Sigmoid colon (tissue), 7 donors: Measurements from ENCODE around the gene SEMA6B. TPM values are rescaled to one million over a fixed set of nuclear protein-coding genes. Genes with fewer than 3 reads are reported as not detected.

Experiments
- DNase-seq: peaks from one replicate; pipeline ENCODE4 v3.0.0-alpha.2; 2019
- H3K27ac ChIP-seq, 4 donors: fragments of 200-600 bp; sonication (generic); one replicate each; pipeline ENCODE4 v1.5.1; 2016 to 2019; ENCODE audit warnings: mild to moderate bottlenecking in 1 of 4
- H3K27me3 ChIP-seq, 3 donors: fragments of 200-600 bp; sonication (generic); one replicate each; pipeline ENCODE4 v1.5.1; 2019; ENCODE audit warnings: mild to moderate bottlenecking in 1 of 3
- H3K36me3 ChIP-seq, 4 donors: fragments of 200-600 bp; sonication (generic); one replicate each; pipeline ENCODE4 v1.5.1; 2016 to 2019
- H3K4me1 ChIP-seq, 4 donors: fragments of 200-600 bp; sonication (generic); one replicate each; pipeline ENCODE4 v1.5.1; 2017 to 2019
- H3K4me3 ChIP-seq, 4 donors: fragments of 200-600 bp; sonication (generic); one replicate each; pipeline ENCODE4 v1.5.1; 2017 to 2019; ENCODE audit warnings: mild to moderate bottlenecking in 2 of 4, moderate library complexity in 1 of 4
- H3K9me3 ChIP-seq, 4 donors: fragments of 200-600 bp in 3 of 4; sonication (generic) in 3 of 4; one replicate each; pipeline versions ENCODE4 v1.5.1 to v1.6.1; 2013 to 2019
- EP300 ChIP-seq, 4 donors: sonication (generic); formaldehyde crosslinking; IDR thresholded peaks; one replicate each; pipeline ENCODE4 v1.6.1; 2017; ENCODE audit warnings: antibody characterized with exemption in 4 of 4
- POLR2A ChIP-seq, 2 donors: fragments of 450-650 bp; IDR thresholded peaks; one replicate each; pipeline ENCODE4 v1.6.1; 2016; ENCODE audit warnings: antibody characterized with exemption in 2 of 2, mild to moderate bottlenecking in 2 of 2, moderate library complexity in 2 of 2
- POLR2AphosphoS5 ChIP-seq, 4 donors: sonication (generic); formaldehyde crosslinking; IDR thresholded peaks; one replicate each; pipeline ENCODE4 v1.6.1; 2017; ENCODE audit warnings: antibody characterized with exemption in 4 of 4
- WGBS, 2 donors: extraction: QIAGEN DNeasy Blood & Tissue Kit; methylation state at CpG; one replicate each; pipeline ENCODE4 v1.1.7; 2013; 5-methylcytosine and 5-hydroxymethylcytosine counted together
- intact Hi-C: fragments of 100-400 bp; cut with DNase I; formaldehyde crosslinking; loops from one replicate; pipeline ENCODE4 v1.15.1; 2023
- polyA plus RNA-seq, 3 donors: library from polyadenylated mRNA; stranded (reverse); fragments of 200-250 nt; gene quantifications; one replicate each; pipeline ENCODE4 v1.2.3, GENCODE V29; 2013
- total RNA-seq, 4 donors: library from RNA; depleted of rRNA; stranded (reverse); fragments of >200 nt; gene quantifications; one replicate each; pipeline ENCODE4 v1.1.0, GENCODE V29; 2016
- TF ChIP-seq, protein P1 (sequence below), 4 experiments: fragments of 450-650 bp in 3 of 4; fragments of 200-600 bp in 1 of 4; IDR thresholded peaks; one replicate each; pipeline ENCODE4 v1.5.1; 2016 to 2019; ENCODE audit warnings: antibody characterized with exemption in 4 of 4, mild to moderate bottlenecking in 3 of 4, moderate library complexity in 2 of 4
- donor health status: healthy with polysubstance abuse.
- donor health status: Bipolar disorder and iron deficiency.
- donor health status: healthy.

Gene SEMA6B
- total and polyA plus RNA-seq, 7 donors: 0.60 to 16.9 (median 1.8) TPM

- intact Hi-C loops: no loop called here
- no peak overlapping the region for H3K27ac ChIP-seq
Measured at GRCh38 chr19:4580961-4581665, 21.6 kb upstream of the SEMA6B start.

DNA sequence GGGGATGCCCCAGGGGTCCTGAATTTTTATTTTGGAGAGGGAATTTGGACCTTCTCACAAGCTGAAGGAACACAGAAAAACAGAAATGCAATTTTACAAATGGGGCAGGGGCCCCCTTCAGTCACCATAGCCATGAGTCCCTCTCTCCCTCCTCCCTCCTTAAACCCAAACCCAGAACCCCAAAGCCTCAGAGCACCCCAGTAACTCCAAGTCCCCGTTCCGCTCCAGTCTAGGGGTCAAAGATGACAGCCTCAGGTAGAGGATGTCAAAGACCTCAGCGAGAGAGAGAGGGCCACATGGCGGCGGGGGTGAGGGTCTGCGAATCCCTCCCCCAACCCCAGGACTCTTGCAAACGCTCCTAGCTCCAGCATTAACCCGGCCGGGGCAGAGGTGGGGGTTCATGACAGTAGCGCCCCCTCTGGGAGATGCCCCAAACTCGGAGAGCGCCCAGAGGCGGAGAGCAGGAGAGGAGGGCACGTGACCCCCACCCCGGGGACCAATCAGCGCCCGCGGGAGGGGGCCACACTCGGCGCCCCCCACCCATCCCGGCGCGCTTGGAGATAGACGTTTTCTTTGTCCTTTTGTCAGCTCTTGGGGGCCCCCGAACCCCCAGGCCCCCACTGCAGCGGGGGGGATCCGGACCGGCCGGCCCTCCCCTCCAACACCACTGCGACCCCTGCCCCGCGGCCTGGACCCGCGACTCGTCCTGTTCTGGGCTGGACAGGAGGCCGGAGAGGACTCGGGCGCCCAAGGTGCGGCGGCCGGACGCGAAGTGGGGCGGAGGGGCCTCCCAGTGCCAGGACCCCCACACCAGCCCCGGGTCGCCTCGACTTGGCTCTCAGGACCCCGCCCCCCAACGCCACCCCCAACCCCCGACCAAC lies 20.8 kb upstream of the SEMA6B start:
- TF ChIP-seq POLR2AphosphoS5 (IDR thresholded peaks at IDR 0.05): no peak
- no peak for TF ChIP-seq POLR2A (IDR thresholded peaks at IDR 0.05)
- no peak for TF ChIP-seq EP300 (IDR thresholded peaks at IDR 0.05)
- TF ChIP-seq, protein P1, sequence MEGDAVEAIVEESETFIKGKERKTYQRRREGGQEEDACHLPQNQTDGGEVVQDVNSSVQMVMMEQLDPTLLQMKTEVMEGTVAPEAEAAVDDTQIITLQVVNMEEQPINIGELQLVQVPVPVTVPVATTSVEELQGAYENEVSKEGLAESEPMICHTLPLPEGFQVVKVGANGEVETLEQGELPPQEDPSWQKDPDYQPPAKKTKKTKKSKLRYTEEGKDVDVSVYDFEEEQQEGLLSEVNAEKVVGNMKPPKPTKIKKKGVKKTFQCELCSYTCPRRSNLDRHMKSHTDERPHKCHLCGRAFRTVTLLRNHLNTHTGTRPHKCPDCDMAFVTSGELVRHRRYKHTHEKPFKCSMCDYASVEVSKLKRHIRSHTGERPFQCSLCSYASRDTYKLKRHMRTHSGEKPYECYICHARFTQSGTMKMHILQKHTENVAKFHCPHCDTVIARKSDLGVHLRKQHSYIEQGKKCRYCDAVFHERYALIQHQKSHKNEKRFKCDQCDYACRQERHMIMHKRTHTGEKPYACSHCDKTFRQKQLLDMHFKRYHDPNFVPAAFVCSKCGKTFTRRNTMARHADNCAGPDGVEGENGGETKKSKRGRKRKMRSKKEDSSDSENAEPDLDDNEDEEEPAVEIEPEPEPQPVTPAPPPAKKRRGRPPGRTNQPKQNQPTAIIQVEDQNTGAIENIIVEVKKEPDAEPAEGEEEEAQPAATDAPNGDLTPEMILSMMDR (IDR thresholded peaks at IDR 0.05): no peak
- Histone ChIP-seq H3K27ac (peak overlapping the region in 1 of 4 donors; percentile 55), H3K4me3 (peak overlapping the region in 3 of 4 donors; percentile 24 to 34 (median 34)), H3K27me3 (peaks cover 27 to 91% (median 85%) of the 10 kb centered on the region in 3 donors), H3K4me1 (peaks cover 0 to 26% (median 24%) of the 10 kb centered on the region in 4 donors), H3K36me3 (no peaks in the 10 kb centered on the region), H3K9me3 (no peaks in the 10 kb centered on the region)
- DNase-seq: no peak
- intact Hi-C loops: no loop called here
- WGBS, 2 donors: 5 to 7% methylated on average over 50 of the region's 50 CpGs

More at GRCh38 chr19:4580961-4581665, 21.6 kb upstream of the SEMA6B start:
- WGBS, 2 donors: 1 to 2% methylated on average over 62 of the region's 62 CpGs
- Histone ChIP-seq H3K4me1 (peaks cover 0 to 26% (median 24%) of the 10 kb centered on the region in 4 donors), H3K9me3 (no peaks in the 10 kb centered on the region), H3K36me3 (no peaks in the 10 kb centered on the region), H3K4me3 (peak overlapping the region in 3 of 4 donors; percentile 24 to 34 (median 34)), H3K27me3 (peaks cover 30 to 90% (median 85%) of the 10 kb centered on the region in 3 donors)
- DNase-seq: no peak
- TF ChIP-seq POLR2A (IDR thresholded peaks at IDR 0.05) (no peak), POLR2AphosphoS5 (IDR thresholded peaks at IDR 0.05) (no peak), EP300 (IDR thresholded peaks at IDR 0.05) (no peak)
- TF ChIP-seq, protein P1 (IDR thresholded peaks at IDR 0.05): no peak

DNA sequence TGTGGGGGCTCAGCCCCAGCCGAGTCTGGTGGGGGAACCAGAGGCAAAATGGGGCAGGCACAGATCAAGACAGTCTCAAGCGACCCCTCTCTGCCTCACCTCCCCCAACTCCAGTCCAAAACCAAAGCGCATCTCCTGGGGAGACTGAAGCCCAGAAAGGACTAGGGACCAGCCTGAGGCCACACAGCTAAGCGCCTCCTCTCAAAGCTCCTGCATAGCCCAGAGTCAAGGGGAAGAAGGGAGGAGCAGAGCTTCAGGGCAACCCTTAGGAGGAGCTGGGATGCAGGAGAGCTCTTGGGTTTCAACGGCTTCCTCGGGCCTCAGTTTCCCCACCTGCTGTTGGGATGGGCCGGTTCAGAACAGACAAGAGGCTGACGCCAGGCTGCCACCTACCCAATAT lies 19.9 kb upstream of the SEMA6B start:
- intact Hi-C loops: loop anchor here (5.0 kb wide), 1 partner anchor 58 kb away; the partner anchor contains the start of gene TNFAIP8L1

DNA sequence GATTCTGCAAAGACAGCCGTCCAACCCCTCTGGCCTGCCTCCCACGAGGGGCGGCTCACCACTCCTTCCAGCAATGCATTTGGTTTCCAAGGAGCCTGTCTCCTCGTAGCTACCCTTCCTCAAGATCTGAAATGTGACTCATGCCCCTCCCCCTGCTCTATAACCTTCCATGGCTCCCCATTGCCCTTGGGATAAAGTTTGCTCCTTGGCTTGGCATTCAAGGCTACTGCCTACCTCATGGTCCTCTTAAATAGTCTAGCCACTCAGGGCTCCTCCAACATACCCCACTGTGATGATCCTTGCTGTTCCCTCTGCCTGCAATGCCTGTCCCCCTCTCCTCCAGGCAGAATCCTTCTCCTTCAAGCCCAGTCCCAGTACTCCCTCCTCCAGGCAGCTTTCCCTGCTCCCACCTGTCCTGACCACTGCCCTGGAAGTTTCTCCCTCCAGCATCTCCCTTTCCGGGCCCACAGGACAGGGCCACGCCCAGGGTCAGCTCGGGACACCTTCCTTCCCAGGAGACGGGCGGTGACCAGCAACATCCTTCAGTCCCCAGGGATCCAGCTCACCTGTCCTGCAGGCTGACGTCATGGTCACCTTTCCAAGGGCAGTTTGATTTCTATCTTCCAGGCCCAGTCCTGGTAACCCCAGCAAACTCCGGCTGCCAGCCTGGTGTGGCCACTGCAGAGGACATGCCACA lies 19.2 kb upstream of the SEMA6B start:
- Histone ChIP-seq H3K27me3 (peaks cover 15 to 89% (median 82%) of the 10 kb centered on the region in 3 donors), H3K36me3 (no peaks in the 10 kb centered on the region), H3K4me3 (no peak overlapping the region), H3K27ac (no peak overlapping the region), H3K9me3 (no peaks in the 10 kb centered on the region), H3K4me1 (peaks cover 0 to 12% (median 11%) of the 10 kb centered on the region in 4 donors)
- WGBS, 2 donors: 31 to 67% methylated on average over 11 of the region's 11 CpGs
- no peak for TF ChIP-seq POLR2AphosphoS5 (IDR thresholded peaks at IDR 0.05)
- no peak for TF ChIP-seq POLR2A (IDR thresholded peaks at IDR 0.05)
- no peak for TF ChIP-seq EP300 (IDR thresholded peaks at IDR 0.05)
- TF ChIP-seq, protein P1 (IDR thresholded peaks at IDR 0.05): no peak
- intact Hi-C loops: loop anchor here (5.0 kb wide), 1 partner anchor 59 kb away; the partner anchor contains the start of gene TNFAIP8L1
- DNase-seq: no peak

More for the DNA sequence above, 19.9 kb upstream of the SEMA6B start:
- no peak for DNase-seq
- no peaks in the 10 kb centered on the region for H3K36me3 ChIP-seq
- TF ChIP-seq POLR2A (IDR thresholded peaks at IDR 0.05): no peak
- TF ChIP-seq EP300 (IDR thresholded peaks at IDR 0.05): no peak
- no peak for TF ChIP-seq POLR2AphosphoS5 (IDR thresholded peaks at IDR 0.05)
- TF ChIP-seq, protein P1 (IDR thresholded peaks at IDR 0.05): no peak
- no peaks in the 10 kb centered on the region for H3K9me3 ChIP-seq
- H3K27me3 ChIP-seq: peaks cover 21 to 91% (median 84%) of the 10 kb centered on the region in 3 donors
- no peak overlapping the region for H3K4me3 ChIP-seq
- H3K27ac ChIP-seq: no peak overlapping the region
- 69 to 71% methylated on average over 8 of the region's 8 CpGs for WGBS, 2 donors
- H3K4me1 ChIP-seq: peaks cover 0 to 19% (median 16%) of the 10 kb centered on the region in 4 donors
